Mesendoderm (in vitro differentiated cells): ENCODE results near the gene GATAD2A.

Experiments used
- DNase-seq: peaks from one replicate; pipeline ENCODE4 v3.0.0; 2013
- H2AK5ac ChIP-seq: 2 replicates; pipeline ENCODE4 v1.6.1; 2013; ENCODE audit warnings: low read length, inconsistent platforms
- H2BK120ac ChIP-seq: 2 replicates; pipeline ENCODE4 v1.6.1; 2013; ENCODE audit warnings: low read depth, mild to moderate bottlenecking, low read length, moderate library complexity, mixed read lengths
- H2BK15ac ChIP-seq: replicated peaks from 2 replicates; pipeline ENCODE4 v1.6.1; 2013; ENCODE audit warnings: low read depth, mild to moderate bottlenecking, moderate library complexity
- H2BK5ac ChIP-seq: 2 replicates; pipeline ENCODE4 v1.6.1; 2013; ENCODE audit warnings: low read length, inconsistent platforms
- H3K18ac ChIP-seq: 2 replicates; pipeline ENCODE4 v1.6.1; 2013; ENCODE audit warnings: mild to moderate bottlenecking, low read length, mixed read lengths
- H3K23ac ChIP-seq: one replicate; pipeline ENCODE4 v1.6.1; 2013; ENCODE audit warnings: low read length
- H3K27ac ChIP-seq: 2 replicates; pipeline ENCODE4 v1.5.1; 2013; ENCODE audit warnings: low read depth, mild to moderate bottlenecking, inconsistent platforms, low read length, moderate library complexity
- H3K27me3 ChIP-seq: 2 replicates; pipeline ENCODE4 v1.6.1; 2013; ENCODE audit warnings: low read length, control low read depth, mild to moderate bottlenecking, inconsistent platforms; ENCODE audit not compliant: insufficient read depth, poor library complexity
- H3K36me3 ChIP-seq: 2 replicates; pipeline ENCODE4 v1.6.1; 2013; ENCODE audit warnings: low read length, inconsistent platforms; ENCODE audit not compliant: control insufficient read depth, insufficient read depth
- H3K4ac ChIP-seq: one replicate; pipeline ENCODE4 v1.6.1; 2013; ENCODE audit warnings: low read depth, mild to moderate bottlenecking, low read length, moderate library complexity
- H3K4me1 ChIP-seq: 2 replicates; pipeline ENCODE4 v1.6.1; 2013; ENCODE audit warnings: low read depth, low read length, inconsistent platforms; ENCODE audit not compliant: control insufficient read depth
- H3K4me2 ChIP-seq: 2 replicates; pipeline ENCODE4 v1.6.1; 2013; ENCODE audit warnings: low read length
- H3K4me3 ChIP-seq: 2 replicates; pipeline ENCODE4 v1.5.1; 2013; ENCODE audit warnings: mild to moderate bottlenecking, low read length
- H3K56ac ChIP-seq: one replicate; pipeline ENCODE4 v1.6.1; 2013; ENCODE audit warnings: low read length
- H3K79me1 ChIP-seq: 2 replicates; pipeline ENCODE4 v1.6.1; 2013; ENCODE audit warnings: low read length, inconsistent platforms
- H3K79me2 ChIP-seq: 2 replicates; pipeline ENCODE4 v1.6.1; 2013; ENCODE audit warnings: mild to moderate bottlenecking, low read length; ENCODE audit not compliant: control insufficient read depth, insufficient read depth
- H3K9ac ChIP-seq: 2 replicates; pipeline ENCODE4 v1.6.1; 2013; ENCODE audit warnings: low read length, inconsistent platforms
- H4K5ac ChIP-seq: one replicate; pipeline ENCODE4 v1.6.1; 2013; ENCODE audit warnings: low read length
- H4K8ac ChIP-seq: one replicate; pipeline ENCODE4 v1.6.1; 2013; ENCODE audit warnings: low read depth, mild to moderate bottlenecking, control low read depth, low read length, moderate library complexity
- WGBS: extraction: QIAGEN DNeasy Blood & Tissue Kit; methylation state at CpG from one replicate; pipeline ENCODE4 v1.1.7; 2013; ENCODE audit warnings: low lambda C conversion rate, missing lambda C conversion rate; ENCODE audit not compliant: insufficient coverage; ENCODE audit errors: extremely low coverage; 5-methylcytosine and 5-hydroxymethylcytosine counted together

Gene GATAD2A

GRCh38 chr19:19527674-19528625 lies 122.5 kb downstream of the GATAD2A start:
- Histone ChIP-seq H2AK5ac (no peak overlapping the region), H4K8ac (no peak overlapping the region), H3K4ac (no peak overlapping the region), H2BK5ac (no peak overlapping the region), H3K4me2 (no peak overlapping the region), H3K4me3 (no peak overlapping the region), H3K9ac (no peak overlapping the region), H4K5ac (no peak overlapping the region), H3K27me3 (no peaks in the 10 kb centered on the region), H2BK120ac (no peak overlapping the region), H3K23ac (no peak overlapping the region), H3K4me1 (no peaks in the 10 kb centered on the region), H3K56ac (no peak overlapping the region), H3K79me2 (peaks cover 5% of the 10 kb centered on the region), H3K36me3 (peaks cover 4% of the 10 kb centered on the region), H3K27ac (no peak overlapping the region), H3K18ac (no peak overlapping the region), H3K79me1 (peaks cover 7% of the 10 kb centered on the region), H2BK15ac (no peak overlapping the region)
- WGBS = no CpG with 5 or more reads among the region's 27 CpGs
- DNase-seq = no peak

DNA sequence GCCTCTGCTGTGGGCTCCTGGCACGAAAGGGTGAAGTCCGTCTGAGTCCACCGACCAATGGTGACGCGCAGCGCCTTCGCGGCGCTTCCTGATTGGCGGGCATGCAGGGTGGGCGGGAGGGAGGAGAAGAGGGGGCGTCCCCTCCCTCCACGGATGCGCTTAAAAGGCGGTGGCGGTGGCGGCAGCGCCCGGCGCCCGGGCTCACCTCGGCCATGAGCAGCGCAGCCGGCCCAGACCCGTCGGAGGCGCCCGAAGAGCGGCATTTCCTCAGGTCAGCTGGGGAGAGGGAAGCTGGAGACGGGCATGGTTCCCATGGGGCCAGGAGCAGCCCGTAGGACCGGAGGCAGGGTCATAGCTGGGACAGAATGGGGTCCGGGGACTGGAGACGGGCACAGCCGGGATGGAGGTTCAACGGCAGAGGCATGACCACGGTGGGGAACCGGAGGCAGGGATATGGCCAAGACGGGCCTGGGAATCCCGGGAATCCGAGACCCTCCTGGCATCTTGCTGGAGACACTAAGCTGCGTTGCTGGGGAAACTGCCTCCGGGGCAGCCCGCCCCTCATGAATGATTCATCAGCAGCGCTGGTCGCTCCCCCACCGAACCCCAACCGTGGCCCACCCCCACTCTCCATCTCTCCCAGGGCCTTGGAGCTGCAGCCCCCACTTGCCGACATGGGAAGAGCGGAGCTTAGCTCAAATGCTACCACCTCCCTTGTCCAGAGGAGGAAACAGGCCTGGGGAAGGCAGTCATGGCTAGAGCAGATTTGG lies 123.4 kb downstream of the GATAD2A start, which contains the start of gene YJEFN3:
Gene YJEFN3 (plus strand): TSS at position 191 of the 770 bp plus-strand sequence. CDS start 22 bp downstream, at position 213.
- peaks cover 4% of the 10 kb centered on the region for H3K36me3 ChIP-seq
- no peak within 1 kb of the TSS for H2BK15ac ChIP-seq
- DNase-seq = no peak
- H3K4me1 ChIP-seq = no peaks in the 10 kb centered on the region
- peaks cover 3% of the 10 kb centered on the region for H3K79me2 ChIP-seq
- no peak within 1 kb of the TSS for H3K27ac ChIP-seq
- H3K27me3 ChIP-seq = no peaks in the 10 kb centered on the region
- H3K18ac ChIP-seq = no peak within 1 kb of the TSS
- H3K79me1 ChIP-seq = peaks cover 7% of the 10 kb centered on the region
- H3K4me2 ChIP-seq = no peak within 1 kb of the TSS
- no peak within 1 kb of the TSS for H2AK5ac ChIP-seq
- H4K8ac ChIP-seq = no peak within 1 kb of the TSS
- WGBS = no CpG with 5 or more reads among the region's 50 CpGs
- no peak within 1 kb of the TSS for H3K9ac ChIP-seq
- H2BK5ac ChIP-seq = no peak within 1 kb of the TSS
- no peak within 1 kb of the TSS for H3K56ac ChIP-seq
- no peak within 1 kb of the TSS for H4K5ac ChIP-seq
- H3K23ac ChIP-seq = no peak within 1 kb of the TSS
- H2BK120ac ChIP-seq = no peak within 1 kb of the TSS
- no peak within 1 kb of the TSS for H3K4me3 ChIP-seq
- H3K4ac ChIP-seq = no peak within 1 kb of the TSS

DNA sequence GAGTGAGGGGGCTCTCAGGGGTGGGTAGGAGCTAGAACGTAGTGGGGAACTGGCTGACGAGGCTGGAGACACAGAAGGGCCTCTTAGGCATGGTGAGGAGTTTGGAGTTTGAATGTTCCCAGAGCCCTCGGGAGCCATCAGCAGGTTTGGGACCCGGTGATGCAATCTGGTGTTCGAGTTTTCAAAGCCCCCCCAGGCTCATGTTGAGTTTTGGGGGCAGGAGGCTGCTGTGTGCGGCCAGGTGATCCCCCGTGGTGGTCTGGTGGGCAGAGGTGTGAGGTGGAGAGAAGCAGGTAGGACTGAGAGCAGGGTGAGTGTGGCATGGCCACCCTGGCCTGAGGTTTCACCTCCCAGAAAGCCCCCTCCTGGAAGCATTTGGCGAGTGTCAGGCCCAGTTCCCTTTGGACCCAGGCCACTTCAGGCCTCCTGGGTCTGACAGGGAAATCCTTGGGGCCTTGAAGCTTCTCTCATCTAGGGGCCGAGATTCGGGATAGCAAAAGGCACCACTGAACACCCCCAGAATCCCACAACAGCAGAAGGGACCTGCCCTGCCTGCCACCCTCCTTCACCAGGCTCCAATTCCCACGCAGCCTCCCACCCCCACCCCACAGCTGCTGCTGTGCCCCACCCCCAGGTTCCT lies 124.4 kb downstream of the GATAD2A start:
- H3K56ac ChIP-seq = peak overlapping the region; percentile 42
- no peak overlapping the region for H3K23ac ChIP-seq
- no peaks in the 10 kb centered on the region for H3K27me3 ChIP-seq
- H3K27ac ChIP-seq = no peak overlapping the region
- no peaks in the 10 kb centered on the region for H3K4me1 ChIP-seq
- H2BK5ac ChIP-seq = no peak overlapping the region
- H3K79me1 ChIP-seq = peaks cover 3% of the 10 kb centered on the region
- H3K4me3 ChIP-seq = no peak overlapping the region
- no CpG with 5 or more reads among the region's 11 CpGs for WGBS
- H2AK5ac ChIP-seq = no peak overlapping the region
- H2BK15ac ChIP-seq = no peak overlapping the region
- H3K36me3 ChIP-seq = peaks cover 4% of the 10 kb centered on the region
- DNase-seq = no peak
- H3K4me2 ChIP-seq = no peak overlapping the region
- no peak overlapping the region for H3K4ac ChIP-seq
- H3K18ac ChIP-seq = no peak overlapping the region
- H3K79me2 ChIP-seq = no peaks in the 10 kb centered on the region
- no peak overlapping the region for H2BK120ac ChIP-seq
- no peak overlapping the region for H3K9ac ChIP-seq
- H4K8ac ChIP-seq = no peak overlapping the region
- H4K5ac ChIP-seq = no peak overlapping the region

GRCh38 chr19:19530423-19530804 lies 124.9 kb downstream of the GATAD2A start:
- Histone ChIP-seq H2AK5ac (no peak overlapping the region), H3K27ac (no peak overlapping the region), H3K79me2 (no peaks in the 10 kb centered on the region), H3K27me3 (no peaks in the 10 kb centered on the region), H3K4ac (no peak overlapping the region), H3K4me1 (no peaks in the 10 kb centered on the region), H3K4me3 (no peak overlapping the region), H3K9ac (no peak overlapping the region), H3K23ac (no peak overlapping the region), H3K18ac (no peak overlapping the region), H3K36me3 (peaks cover 4% of the 10 kb centered on the region), H4K5ac (no peak overlapping the region), H2BK5ac (no peak overlapping the region), H4K8ac (no peak overlapping the region), H3K56ac (no peak overlapping the region), H3K79me1 (no peaks in the 10 kb centered on the region), H3K4me2 (no peak overlapping the region), H2BK15ac (no peak overlapping the region), H2BK120ac (no peak overlapping the region)
- WGBS = no CpG with 5 or more reads among the region's 9 CpGs
- peak; percentile 62 for DNase-seq

DNA sequence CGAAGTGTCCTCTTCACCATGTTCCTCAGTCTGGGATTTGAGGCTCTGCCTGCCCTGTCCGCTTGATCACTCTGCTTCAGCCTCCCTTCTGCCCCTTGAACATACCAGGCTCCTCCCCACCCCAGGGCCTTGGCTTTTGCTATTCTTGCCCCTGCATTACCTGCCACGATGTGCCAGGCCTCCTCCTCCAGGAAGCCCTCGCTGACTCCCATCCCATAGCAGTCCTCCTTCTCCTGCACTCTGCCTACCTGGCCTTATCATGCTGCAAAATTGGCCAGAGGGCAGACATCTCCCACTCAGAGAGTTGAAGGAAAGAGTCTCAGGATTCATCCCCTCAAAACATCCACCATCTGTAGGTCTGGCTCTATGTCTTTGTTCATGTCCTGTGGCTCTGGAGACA lies 125.4 kb downstream of the GATAD2A start:
- Histone ChIP-seq H3K18ac (no peak overlapping the region), H3K27me3 (no peaks in the 10 kb centered on the region), H3K4me3 (no peak overlapping the region), H3K79me1 (no peaks in the 10 kb centered on the region), H3K27ac (no peak overlapping the region), H2BK15ac (no peak overlapping the region), H3K9ac (no peak overlapping the region), H2BK120ac (no peak overlapping the region), H3K4me1 (no peaks in the 10 kb centered on the region), H3K4me2 (no peak overlapping the region), H2BK5ac (no peak overlapping the region), H3K23ac (no peak overlapping the region), H4K8ac (no peak overlapping the region), H3K56ac (no peak overlapping the region), H3K36me3 (peaks cover 4% of the 10 kb centered on the region), H4K5ac (no peak overlapping the region), H2AK5ac (no peak overlapping the region), H3K79me2 (no peaks in the 10 kb centered on the region), H3K4ac (no peak overlapping the region)
- no peak for DNase-seq
- WGBS = no CpG with 5 or more reads among the region's 4 CpGs
